BLaER1 treated with 17β-estradiol and CSF1 and Interleukin-3, amounts not matched to agents 10 nM and 100 nM (cell line): ENCODE results near the gene SSTR1.

Experiments
- H3K27ac ChIP-seq, 11 experiments: shearing (Covaris generic); formaldehyde crosslinking; 2 replicates each; pipeline ENCODE4 v1.8.1; 2022
- H3K27me3 ChIP-seq, 11 experiments: shearing (Covaris generic); formaldehyde crosslinking; 2 replicates each; pipeline ENCODE4 v1.8.1; 2022
- H3K36me3 ChIP-seq, 11 experiments: shearing (Covaris generic); formaldehyde crosslinking; 2 replicates each; pipeline ENCODE4 v1.8.1; 2022
- H3K4me1 ChIP-seq, 10 experiments: shearing (Covaris generic); formaldehyde crosslinking; 2 replicates each; pipeline ENCODE4 v1.8.1; 2022
- H3K4me2 ChIP-seq, 11 experiments: shearing (Covaris generic); formaldehyde crosslinking; 2 replicates each; pipeline ENCODE4 v1.8.1; 2022
- H3K4me3 ChIP-seq, 10 experiments: shearing (Covaris generic); formaldehyde crosslinking; 2 replicates each; pipeline ENCODE4 v1.8.1; 2022
- H3K9ac ChIP-seq, 11 experiments: shearing (Covaris generic); formaldehyde crosslinking; 2 replicates each; pipeline ENCODE4 v1.8.1; 2022
- H3K9me3 ChIP-seq, 11 experiments: shearing (Covaris generic); formaldehyde crosslinking; replicated peaks in 1 of 11; 2 replicates each; pipeline ENCODE4 v1.8.1; 2022
- H4K20me1 ChIP-seq, 11 experiments: shearing (Covaris generic); formaldehyde crosslinking; 2 replicates each; pipeline ENCODE4 v1.8.1; 2022
- Cebpa-rat ChIP-seq, 11 experiments: shearing (Covaris generic); IDR thresholded peaks; 2 replicates each; pipeline ENCODE4 v1.8.1; 2022

SSTR1 gene, protein sequence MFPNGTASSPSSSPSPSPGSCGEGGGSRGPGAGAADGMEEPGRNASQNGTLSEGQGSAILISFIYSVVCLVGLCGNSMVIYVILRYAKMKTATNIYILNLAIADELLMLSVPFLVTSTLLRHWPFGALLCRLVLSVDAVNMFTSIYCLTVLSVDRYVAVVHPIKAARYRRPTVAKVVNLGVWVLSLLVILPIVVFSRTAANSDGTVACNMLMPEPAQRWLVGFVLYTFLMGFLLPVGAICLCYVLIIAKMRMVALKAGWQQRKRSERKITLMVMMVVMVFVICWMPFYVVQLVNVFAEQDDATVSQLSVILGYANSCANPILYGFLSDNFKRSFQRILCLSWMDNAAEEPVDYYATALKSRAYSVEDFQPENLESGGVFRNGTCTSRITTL

DNA sequence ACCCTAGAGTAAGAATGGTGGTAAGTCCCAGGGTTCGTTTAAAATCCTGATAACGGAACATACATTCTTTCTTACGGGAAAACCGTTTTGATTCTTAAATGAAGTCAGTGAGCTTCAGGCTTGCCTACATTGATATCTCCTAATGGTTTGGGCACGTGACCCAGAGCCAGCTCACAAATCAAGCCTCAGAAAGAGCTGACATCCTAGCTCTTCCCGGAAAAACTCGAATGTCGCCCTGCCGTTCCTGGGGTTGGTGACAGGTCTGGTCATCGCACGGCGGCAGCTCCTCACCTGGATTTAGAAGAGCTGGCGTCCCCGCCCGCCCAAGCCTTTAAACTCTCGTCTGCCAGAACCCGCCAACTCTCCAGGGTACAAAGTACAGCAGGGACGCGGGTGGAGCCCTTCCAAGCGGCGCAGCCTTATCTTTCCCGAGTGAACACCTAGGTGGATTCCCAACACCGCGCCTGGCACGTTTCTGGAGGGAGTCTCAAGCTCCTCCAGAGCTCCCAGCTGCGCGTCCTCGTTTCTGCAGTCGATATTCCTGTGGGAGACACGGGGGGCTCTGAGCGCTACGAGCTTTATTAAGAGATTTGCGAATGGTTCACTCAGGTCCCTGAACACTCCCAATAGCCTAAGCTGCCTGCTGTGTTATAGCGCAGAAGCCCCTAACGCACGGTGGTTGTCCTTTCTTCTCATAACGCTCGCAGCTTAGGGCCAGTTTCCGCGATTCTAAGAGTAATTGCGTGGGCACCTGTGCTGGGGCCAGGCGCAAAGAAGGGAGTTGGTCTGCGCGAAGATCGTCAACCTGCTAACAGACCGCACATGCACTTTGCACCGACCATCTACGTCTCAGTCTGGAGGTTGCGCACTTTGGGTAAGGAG is at the start of gene SSTR1:
Gene SSTR1 (plus strand): TSS at position 169 of the 882 bp plus-strand sequence. CDS start 1,486 bp downstream, outside the sequence.
- H3K4me2 ChIP-seq: no peak within 1 kb of the TSS
- H3K9ac ChIP-seq: no peak within 1 kb of the TSS
- no peaks in the 10 kb centered on the region for H4K20me1 ChIP-seq
- H3K36me3 ChIP-seq: no peaks in the 10 kb centered on the region
- H3K4me3 ChIP-seq: no peak within 1 kb of the TSS; a peak in 1 of 20 replicates
- no peak within 1 kb of the TSS for H3K27ac ChIP-seq
- TF ChIP-seq Cebpa-rat (IDR thresholded peaks at IDR 0.05): no peak
- no peaks in the 10 kb centered on the region for H3K4me1 ChIP-seq
- H3K9me3 ChIP-seq: peaks cover 54 to 61% (median 58%) of the 10 kb centered on the region in 11 experiments
- H3K27me3 ChIP-seq: peaks cover 18 to 27% (median 23%) of the 10 kb centered on the region in 11 experiments

DNA sequence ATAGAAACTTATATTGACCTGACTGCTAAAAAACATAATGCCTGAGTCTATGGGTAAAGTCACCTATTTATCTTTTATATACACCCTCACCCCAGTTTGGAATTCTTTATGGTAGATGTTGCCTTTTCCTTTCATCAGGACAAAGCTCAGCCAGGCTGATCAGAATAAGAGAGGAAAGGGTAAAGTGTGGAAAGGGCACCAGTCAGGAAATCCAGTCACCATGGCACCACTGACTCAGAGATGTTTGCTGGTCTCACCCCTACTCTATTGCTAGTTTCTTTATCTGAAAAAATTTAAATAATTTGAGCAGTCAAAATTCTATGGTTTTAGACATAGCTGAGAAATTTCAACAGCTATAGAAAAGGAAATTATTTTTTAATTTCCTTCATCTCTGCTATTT is 49.2 kb upstream of the SSTR1 start:
- Histone ChIP-seq H3K36me3 (no peaks in the 10 kb centered on the region), H3K9ac (no peak overlapping the region), H3K9me3 (no peaks in the 10 kb centered on the region)

DNA sequence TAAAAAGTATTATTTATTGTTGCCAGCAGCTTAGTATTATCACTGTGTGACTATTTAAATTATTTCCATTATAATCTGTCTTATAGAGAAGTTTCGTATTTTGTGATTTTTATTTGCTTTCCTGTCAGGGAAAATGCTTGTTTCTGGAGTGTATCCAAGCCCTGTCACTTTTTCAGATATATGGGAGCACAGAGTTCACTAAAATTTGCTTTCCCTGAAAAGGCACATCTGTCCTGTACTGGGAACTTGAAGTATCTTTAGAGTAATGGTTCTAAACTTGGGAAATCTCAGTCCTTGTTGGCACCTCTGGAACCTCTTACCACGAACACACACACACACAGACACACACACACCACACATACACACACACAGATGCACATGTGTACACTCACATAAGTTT is 39.3 kb upstream of the SSTR1 start:
- Histone ChIP-seq H3K27ac (no peak overlapping the region), H4K20me1 (no peaks in the 10 kb centered on the region), H3K4me1 (no peaks in the 10 kb centered on the region), H3K27me3 (no peaks in the 10 kb centered on the region), H3K4me2 (no peak overlapping the region), H3K9ac (no peak overlapping the region), H3K36me3 (no peaks in the 10 kb centered on the region), H3K4me3 (no peak overlapping the region), H3K9me3 (no peaks in the 10 kb centered on the region)
- no peak for TF ChIP-seq Cebpa-rat (IDR thresholded peaks at IDR 0.05)

More for the DNA sequence above, 49.2 kb upstream of the SSTR1 start:
- TF ChIP-seq Cebpa-rat (IDR thresholded peaks at IDR 0.05): no peak
- Histone ChIP-seq H3K4me2 (no peak overlapping the region), H3K27ac (no peak overlapping the region), H4K20me1 (no peaks in the 10 kb centered on the region), H3K27me3 (no peaks in the 10 kb centered on the region), H3K4me1 (no peaks in the 10 kb centered on the region), H3K4me3 (no peak overlapping the region)

DNA sequence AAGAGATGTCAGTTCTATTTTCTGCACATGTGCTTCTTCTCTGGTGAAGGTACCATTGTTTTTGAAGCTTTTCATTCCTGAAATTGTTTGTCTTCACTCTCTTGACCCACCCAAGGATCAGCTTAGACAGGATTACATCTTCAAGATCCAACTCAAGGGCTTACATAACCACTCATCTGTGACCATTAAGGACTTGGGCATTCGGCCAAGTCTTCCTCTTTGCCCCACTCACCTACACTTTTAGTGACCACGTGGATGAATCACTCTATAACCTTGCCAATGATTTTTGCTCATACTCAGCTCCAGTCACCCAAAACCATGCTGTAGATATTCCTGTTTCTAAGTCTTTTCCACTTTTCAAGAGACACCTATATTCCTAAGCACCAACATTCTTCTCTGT is 36.5 kb upstream of the SSTR1 start:
- Histone ChIP-seq H3K9me3 (no peaks in the 10 kb centered on the region), H3K4me3 (no peak overlapping the region), H3K27ac (no peak overlapping the region), H3K4me2 (no peak overlapping the region), H3K4me1 (no peaks in the 10 kb centered on the region), H4K20me1 (no peaks in the 10 kb centered on the region), H3K36me3 (no peaks in the 10 kb centered on the region), H3K9ac (no peak overlapping the region), H3K27me3 (no peaks in the 10 kb centered on the region)
- TF ChIP-seq Cebpa-rat (IDR thresholded peaks at IDR 0.05): no peak

DNA sequence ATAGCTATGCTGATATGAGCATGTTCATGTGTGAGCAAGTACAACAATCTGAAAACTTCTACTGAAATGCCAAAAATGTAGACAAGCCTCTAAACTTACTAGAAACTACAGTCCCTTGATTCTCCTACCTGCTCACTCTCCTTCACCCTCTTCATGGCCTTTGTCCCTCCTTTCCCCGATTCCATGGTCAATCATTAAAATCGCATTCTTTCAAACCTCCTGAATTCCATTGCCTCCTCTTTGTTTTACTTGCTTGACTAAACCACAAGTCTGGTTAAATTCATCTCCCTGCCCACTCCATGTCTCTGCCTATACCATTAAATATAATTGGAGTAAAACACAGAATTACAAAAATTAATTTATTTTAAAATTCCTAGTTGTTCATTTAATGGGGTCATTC is 33.0 kb upstream of the SSTR1 start:
- Histone ChIP-seq H3K4me3 (no peak overlapping the region), H3K27me3 (no peaks in the 10 kb centered on the region), H3K36me3 (no peaks in the 10 kb centered on the region), H4K20me1 (no peaks in the 10 kb centered on the region), H3K27ac (no peak overlapping the region), H3K9me3 (peaks cover under 1 to 9% (median 7%) of the 10 kb centered on the region in 11 experiments; a peak in 13 of 22 replicates), H3K4me1 (no peaks in the 10 kb centered on the region), H3K9ac (no peak overlapping the region), H3K4me2 (no peak overlapping the region)
- no peak for TF ChIP-seq Cebpa-rat (IDR thresholded peaks at IDR 0.05)

DNA sequence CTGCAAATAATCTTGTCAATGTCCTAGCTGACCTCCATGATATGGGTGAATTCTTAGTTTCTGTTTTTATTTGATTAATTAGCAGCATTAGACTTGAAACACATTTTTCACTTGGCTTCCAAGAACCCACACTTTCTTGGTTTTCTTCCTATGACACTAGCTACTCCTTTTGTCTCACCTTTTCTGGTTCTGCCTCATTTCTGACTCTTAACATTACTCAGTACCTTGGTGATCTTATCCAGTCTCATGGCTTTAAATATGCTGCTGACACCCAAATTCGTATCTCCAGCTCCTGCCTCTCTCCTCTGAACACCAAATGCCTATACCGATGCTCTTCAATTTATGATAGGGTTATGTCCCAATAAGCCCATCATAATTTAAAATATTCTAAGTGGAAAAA is 32.0 kb upstream of the SSTR1 start:
- Histone ChIP-seq H4K20me1 (no peaks in the 10 kb centered on the region), H3K4me2 (no peak overlapping the region), H3K4me1 (no peaks in the 10 kb centered on the region), H3K27ac (no peak overlapping the region), H3K4me3 (no peak overlapping the region), H3K9me3 (peaks cover 7 to 16% (median 14%) of the 10 kb centered on the region in 11 experiments; a peak in 14 of 22 replicates), H3K27me3 (no peaks in the 10 kb centered on the region), H3K36me3 (no peaks in the 10 kb centered on the region), H3K9ac (no peak overlapping the region)
- TF ChIP-seq Cebpa-rat (IDR thresholded peaks at IDR 0.05): no peak

DNA sequence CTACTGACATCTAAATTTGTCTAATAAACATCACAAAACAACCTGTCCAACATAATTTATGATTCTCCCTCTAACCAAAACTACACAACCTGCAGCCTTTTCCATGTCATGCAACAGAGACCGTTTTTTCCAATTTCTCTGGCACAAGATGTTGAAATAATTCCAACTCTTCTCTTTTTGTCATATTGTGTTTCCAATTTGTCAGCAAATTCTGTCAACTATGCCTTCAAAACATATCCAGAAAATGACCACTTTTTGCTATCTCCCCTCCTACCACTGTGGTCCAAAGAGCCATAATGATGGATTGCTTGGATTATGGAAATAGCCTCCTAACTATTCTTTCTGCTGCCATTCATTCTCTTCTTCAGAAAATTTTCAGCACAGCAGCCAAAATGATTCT is 31.3 kb upstream of the SSTR1 start:
- Histone ChIP-seq H3K36me3 (no peaks in the 10 kb centered on the region), H3K4me2 (no peak overlapping the region), H4K20me1 (no peaks in the 10 kb centered on the region), H3K27ac (no peak overlapping the region), H3K4me1 (no peaks in the 10 kb centered on the region), H3K27me3 (no peaks in the 10 kb centered on the region), H3K9ac (no peak overlapping the region), H3K9me3 (peaks cover 7 to 16% (median 14%) of the 10 kb centered on the region in 11 experiments; a peak in 14 of 22 replicates), H3K4me3 (no peak overlapping the region)
- TF ChIP-seq Cebpa-rat (IDR thresholded peaks at IDR 0.05): no peak

DNA sequence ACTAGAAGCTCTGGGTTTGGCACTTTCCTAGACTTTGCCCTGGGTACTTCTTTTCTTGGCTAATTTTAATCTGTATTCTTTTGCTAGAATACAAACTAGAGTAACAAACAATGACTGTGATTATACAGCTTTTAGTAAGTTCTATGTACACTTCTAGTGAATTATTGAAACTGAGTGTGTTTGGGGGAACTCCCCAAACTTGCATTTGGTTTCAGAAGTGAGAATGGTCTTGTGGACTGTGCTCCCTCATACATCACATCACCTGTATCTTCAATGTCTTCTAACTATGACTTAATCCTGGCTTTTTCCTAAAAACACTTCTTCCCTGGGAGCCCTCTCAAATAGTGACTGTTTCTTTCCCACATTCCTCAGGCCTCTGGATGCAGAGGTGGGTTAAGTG is 23.6 kb upstream of the SSTR1 start:
- Histone ChIP-seq H3K4me1 (no peaks in the 10 kb centered on the region), H3K9ac (no peak overlapping the region), H4K20me1 (no peaks in the 10 kb centered on the region), H3K4me2 (no peak overlapping the region), H3K4me3 (no peak overlapping the region), H3K36me3 (no peaks in the 10 kb centered on the region), H3K27me3 (no peaks in the 10 kb centered on the region), H3K27ac (no peak overlapping the region), H3K9me3 (peaks cover 6 to 13% (median 11%) of the 10 kb centered on the region in 11 experiments; a peak in 14 of 22 replicates)
- no peak for TF ChIP-seq Cebpa-rat (IDR thresholded peaks at IDR 0.05)

DNA sequence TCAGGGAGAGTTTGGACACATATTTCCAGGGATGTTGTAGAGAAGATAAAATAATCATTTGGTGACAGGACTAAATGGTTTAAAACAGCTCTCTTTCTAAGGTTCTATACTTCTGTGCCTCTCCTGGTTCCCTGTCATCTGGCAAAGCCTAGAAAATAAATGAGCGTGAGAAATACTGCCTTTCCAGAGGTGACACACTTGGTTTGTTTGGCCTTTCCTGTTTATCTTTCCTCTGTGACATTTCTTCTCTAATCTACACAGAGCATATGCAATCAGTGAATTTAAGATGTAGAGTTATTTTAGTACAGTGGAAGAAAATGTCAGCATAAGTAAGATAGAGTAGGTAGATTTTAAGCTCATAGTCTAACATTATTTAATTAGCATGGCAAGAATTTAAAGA is 22.0 kb upstream of the SSTR1 start:
- Histone ChIP-seq H3K27me3 (no peaks in the 10 kb centered on the region), H3K4me3 (no peak overlapping the region), H4K20me1 (no peaks in the 10 kb centered on the region), H3K27ac (no peak overlapping the region), H3K9ac (no peak overlapping the region), H3K4me2 (no peak overlapping the region), H3K36me3 (no peaks in the 10 kb centered on the region), H3K9me3 (no peaks in the 10 kb centered on the region), H3K4me1 (no peaks in the 10 kb centered on the region)
- no peak for TF ChIP-seq Cebpa-rat (IDR thresholded peaks at IDR 0.05)
